ENCODE results near the gene PRKAR1B. TPM values are rescaled to one million over a fixed set of nuclear protein-coding genes. Genes with fewer than 3 reads are reported as not detected.

The PRKAR1B gene
- total RNA-seq, 2 donors from 2014 or later = 15.1 to 15.9 TPM

DNA sequence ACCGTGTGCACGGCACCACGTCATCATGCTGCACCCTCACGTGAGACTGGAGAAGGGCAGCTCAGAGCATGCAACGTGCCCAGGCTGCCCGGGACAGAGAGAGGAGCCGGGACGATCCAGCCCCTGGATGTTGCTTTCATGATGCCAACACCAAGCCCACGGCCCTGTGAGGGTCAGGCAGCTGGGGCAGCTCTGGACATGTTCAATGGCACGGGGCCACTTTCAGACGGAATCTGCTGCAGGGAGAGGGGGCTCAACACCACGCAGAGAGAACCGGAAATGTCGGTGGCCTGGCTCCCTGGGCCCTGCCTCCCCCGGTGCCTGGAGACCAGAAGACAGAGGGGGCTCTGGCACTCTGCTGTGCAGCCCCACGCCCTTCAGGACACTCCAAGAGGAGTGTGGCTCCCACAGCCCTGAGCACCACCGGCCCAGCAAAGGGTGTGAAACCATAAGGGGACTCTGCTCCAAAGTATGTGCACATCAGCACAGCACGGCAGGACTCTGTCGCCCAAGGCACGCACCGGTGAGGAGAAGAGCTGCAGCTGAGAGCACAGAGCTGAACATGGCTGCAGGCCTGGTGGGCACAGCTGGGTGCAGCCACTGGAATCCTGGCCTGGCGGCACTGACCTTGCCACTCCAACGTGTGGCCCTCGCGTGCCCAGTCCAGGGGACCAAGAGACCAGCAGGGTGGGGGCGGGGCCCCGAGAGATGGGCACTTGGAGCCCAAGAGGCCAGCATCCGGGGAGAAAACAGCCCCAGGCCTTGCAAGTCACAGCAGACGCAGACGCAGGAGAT is 137.1 kb downstream of the PRKAR1B start:
- peak overlapping the region in 1 of 2 donors; percentile 11 for H3K27ac ChIP-seq
- no peak overlapping the region for H3K4me3 ChIP-seq
- H3K36me3 ChIP-seq = no peaks in the 10 kb centered on the region
- no peaks in the 10 kb centered on the region for H3K27me3 ChIP-seq
- no peaks in the 10 kb centered on the region for H3K9me3 ChIP-seq
- peaks cover 0 to 40% of the 10 kb centered on the region in 2 donors for H3K4me1 ChIP-seq
- DNase-seq (ENCODE audit: low spot score) = no peak
- TF ChIP-seq, protein P1, sequence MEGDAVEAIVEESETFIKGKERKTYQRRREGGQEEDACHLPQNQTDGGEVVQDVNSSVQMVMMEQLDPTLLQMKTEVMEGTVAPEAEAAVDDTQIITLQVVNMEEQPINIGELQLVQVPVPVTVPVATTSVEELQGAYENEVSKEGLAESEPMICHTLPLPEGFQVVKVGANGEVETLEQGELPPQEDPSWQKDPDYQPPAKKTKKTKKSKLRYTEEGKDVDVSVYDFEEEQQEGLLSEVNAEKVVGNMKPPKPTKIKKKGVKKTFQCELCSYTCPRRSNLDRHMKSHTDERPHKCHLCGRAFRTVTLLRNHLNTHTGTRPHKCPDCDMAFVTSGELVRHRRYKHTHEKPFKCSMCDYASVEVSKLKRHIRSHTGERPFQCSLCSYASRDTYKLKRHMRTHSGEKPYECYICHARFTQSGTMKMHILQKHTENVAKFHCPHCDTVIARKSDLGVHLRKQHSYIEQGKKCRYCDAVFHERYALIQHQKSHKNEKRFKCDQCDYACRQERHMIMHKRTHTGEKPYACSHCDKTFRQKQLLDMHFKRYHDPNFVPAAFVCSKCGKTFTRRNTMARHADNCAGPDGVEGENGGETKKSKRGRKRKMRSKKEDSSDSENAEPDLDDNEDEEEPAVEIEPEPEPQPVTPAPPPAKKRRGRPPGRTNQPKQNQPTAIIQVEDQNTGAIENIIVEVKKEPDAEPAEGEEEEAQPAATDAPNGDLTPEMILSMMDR (IDR thresholded peaks at IDR 0.05) = no peak

DNA sequence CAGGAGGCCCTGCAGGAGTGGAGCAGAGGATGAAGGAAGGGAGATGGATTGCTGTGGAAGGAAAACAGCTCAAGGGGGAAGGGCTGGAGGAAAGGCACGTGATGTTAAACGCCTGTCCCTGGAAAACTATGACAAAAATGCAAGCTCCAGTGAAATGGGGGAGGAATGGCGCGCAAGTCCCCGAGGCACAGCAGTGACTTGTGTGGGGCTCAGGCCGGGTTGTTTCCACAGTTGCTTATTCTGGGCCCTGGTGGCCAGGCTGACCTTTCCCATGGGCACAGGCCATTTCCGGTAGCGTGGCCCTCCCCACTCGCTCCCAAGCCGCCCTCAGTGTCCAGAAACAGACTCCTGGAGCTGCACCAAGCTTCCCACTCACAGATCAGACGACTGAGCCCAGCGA is 139.3 kb downstream of the PRKAR1B start:
- Histone ChIP-seq H3K27ac (no peak overlapping the region), H3K27me3 (no peaks in the 10 kb centered on the region), H3K4me3 (no peak overlapping the region), H3K9me3 (no peaks in the 10 kb centered on the region), H3K4me1 (peaks cover 0 to 28% of the 10 kb centered on the region in 2 donors), H3K36me3 (no peaks in the 10 kb centered on the region)
- TF ChIP-seq, protein P1 (IDR thresholded peaks at IDR 0.05) = no peak
- DNase-seq (ENCODE audit: low spot score) = no peak

- Histone ChIP-seq H3K36me3 (no peaks in the 10 kb centered on the region), H3K4me3 (no peak overlapping the region), H3K9me3 (no peaks in the 10 kb centered on the region), H3K27me3 (no peaks in the 10 kb centered on the region), H3K27ac (no peak overlapping the region), H3K4me1 (peaks cover 0 to 18% of the 10 kb centered on the region in 2 donors)
- no peak for DNase-seq (ENCODE audit: low spot score)
- TF ChIP-seq, protein P1 (IDR thresholded peaks at IDR 0.05) = no peak
These were observed 140.6 kb downstream of the PRKAR1B start for GRCh38 chr7:586494-586893.

DNA sequence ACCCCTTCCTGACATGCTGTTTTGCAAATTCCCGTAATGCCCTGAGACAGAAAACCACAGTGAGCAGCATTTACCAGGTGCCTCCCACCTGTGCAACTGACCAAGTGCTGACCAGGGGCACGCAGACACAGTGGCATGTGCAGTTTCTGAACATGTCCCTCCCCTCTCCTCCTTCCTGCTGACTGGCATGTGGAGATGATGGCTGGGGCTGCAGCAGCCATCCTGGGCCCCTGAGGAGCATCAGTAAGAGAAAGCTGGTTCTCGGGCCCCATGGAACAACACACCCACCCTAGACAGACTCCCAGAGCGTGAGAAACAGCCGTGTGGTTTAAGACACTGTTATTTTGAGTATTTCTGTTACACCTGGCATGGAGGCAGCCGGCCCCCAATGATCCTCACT is 141.2 kb downstream of the PRKAR1B start:
- Histone ChIP-seq H3K9me3 (no peaks in the 10 kb centered on the region), H3K4me1 (peaks cover 0 to 12% of the 10 kb centered on the region in 2 donors), H3K36me3 (no peaks in the 10 kb centered on the region), H3K4me3 (no peak overlapping the region), H3K27me3 (no peaks in the 10 kb centered on the region), H3K27ac (no peak overlapping the region)
- TF ChIP-seq, protein P1 (IDR thresholded peaks at IDR 0.05) = no peak
- no peak for DNase-seq (ENCODE audit: low spot score)

DNA sequence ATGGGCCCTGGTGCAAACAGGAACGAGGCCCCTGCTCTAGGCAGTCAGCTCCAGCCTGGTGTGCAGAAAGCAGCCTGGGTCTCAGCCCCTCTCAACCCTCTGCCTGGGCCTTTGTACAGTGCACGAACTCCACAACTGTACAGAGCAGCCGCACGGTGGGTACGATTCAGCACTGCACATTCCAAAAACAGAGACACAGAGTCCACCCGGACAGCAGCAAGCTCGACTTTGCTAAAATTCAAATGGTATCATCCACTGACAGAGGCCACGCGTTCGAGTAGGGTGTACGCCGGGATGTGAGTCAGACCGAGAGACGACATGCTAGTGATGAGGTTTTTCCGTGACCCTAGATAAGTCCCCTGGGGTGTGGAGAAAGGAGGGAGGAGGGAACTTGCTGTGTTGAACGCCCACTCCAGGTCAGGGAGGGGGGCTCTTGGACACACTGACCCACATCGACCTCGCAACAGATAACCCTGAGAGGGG is 141.8 kb downstream of the PRKAR1B start:
- TF ChIP-seq, protein P1 (IDR thresholded peaks at IDR 0.05) = no peak
- H3K27me3 ChIP-seq = no peaks in the 10 kb centered on the region
- no peak for DNase-seq (ENCODE audit: low spot score)
- no peaks in the 10 kb centered on the region for H3K36me3 ChIP-seq
- no peak overlapping the region for H3K27ac ChIP-seq
- no peaks in the 10 kb centered on the region for H3K9me3 ChIP-seq
- no peak overlapping the region for H3K4me3 ChIP-seq
- peaks cover 0 to 6% of the 10 kb centered on the region in 2 donors for H3K4me1 ChIP-seq
